SU-DHL-6 (cell line): Measurements from ENCODE around the gene PRICKLE2.

Experiments used
- H2AFZ ChIP-seq: fragments of 200-600 bp; sonication (generic); 2 replicates; pipeline ENCODE4 v1.6.1; 2014; ENCODE audit warnings: low read depth, mild to moderate bottlenecking, moderate library complexity, mixed read lengths, antibody characterized with exemption, low read length; ENCODE audit not compliant: severe bottlenecking
- H3F3A ChIP-seq: fragments of 200-600 bp; shearing (Covaris generic); 2 replicates; pipeline ENCODE4 v1.6.0; 2016; ENCODE audit warnings: antibody characterized with exemption, mild to moderate bottlenecking; ENCODE audit not compliant: insufficient read depth
- H3K27ac ChIP-seq: fragments of 200-600 bp; sonication (generic); 2 replicates; pipeline ENCODE4 v1.5.1; 2016; ENCODE audit warnings: low read depth, mild to moderate bottlenecking, low read length, moderate library complexity, mixed read lengths
- H3K27me3 ChIP-seq: fragments of 200-600 bp; sonication (generic), shearing (Covaris generic); 2 replicates; pipeline ENCODE4 v1.6.0; 2014; ENCODE audit warnings: mild to moderate bottlenecking, low read length
- H3K36me3 ChIP-seq: fragments of 200-600 bp; sonication (generic); 2 replicates; pipeline ENCODE4 v1.6.1; 2014; ENCODE audit warnings: mild to moderate bottlenecking, low read length, mixed read lengths
- H3K4me2 ChIP-seq: fragments of 300-600, 200-600 bp; shearing (Covaris generic), sonication (generic); 2 replicates; pipeline ENCODE4 v1.6.0; 2014; ENCODE audit warnings: low read length, low read depth, mild to moderate bottlenecking; ENCODE audit not compliant: poor library complexity, severe bottlenecking
- H3K4me3 ChIP-seq: fragments of 200-600 bp; sonication (generic); 2 replicates; pipeline ENCODE4 v1.5.1; 2014; ENCODE audit warnings: antibody characterized with exemption, low read length, mild to moderate bottlenecking, mixed read lengths; ENCODE audit not compliant: insufficient read depth, poor library complexity, severe bottlenecking
- H3K79me2 ChIP-seq: fragments of 200-600 bp; sonication (generic); 2 replicates; pipeline ENCODE4 v1.6.1; 2014; ENCODE audit warnings: mild to moderate bottlenecking, low read length, moderate library complexity; ENCODE audit not compliant: insufficient read depth
- H3K9ac ChIP-seq: fragments of 200-600 bp; sonication (generic); 2 replicates; pipeline ENCODE4 v1.7.0; 2014; ENCODE audit warnings: mild to moderate bottlenecking, low read length
- H3K9me2 ChIP-seq: fragments of 200-600 bp; sonication (generic); replicated peaks from 2 replicates; pipeline ENCODE4 v1.6.1; 2014; ENCODE audit warnings: low read length; ENCODE audit not compliant: insufficient read depth
- H3K9me3 ChIP-seq: fragments of 200-600 bp; sonication (generic); 2 replicates; pipeline ENCODE4 v1.6.1; 2014; ENCODE audit warnings: low read length, mixed read lengths; ENCODE audit not compliant: insufficient read depth
- H4K20me1 ChIP-seq: fragments of 200-600 bp; sonication (generic); 2 replicates; pipeline ENCODE4 v1.6.1; 2014; ENCODE audit warnings: low read depth, mild to moderate bottlenecking, antibody characterized with exemption, low read length, moderate library complexity, mixed read lengths
- EZH2phosphoT487 ChIP-seq: fragments of 200-600 bp; sonication (generic), shearing (Covaris generic); conservative IDR thresholded peaks from 2 replicates; pipeline ENCODE4 v1.6.1; 2018; ENCODE audit warnings: mild to moderate bottlenecking, antibody characterized with exemption, low read length, moderate library complexity, mixed read lengths
- TF ChIP-seq, protein P1 (sequence below): fragments of 200-600 bp; sonication (generic); IDR thresholded peaks from one replicate; pipeline ENCODE4 v1.5.1; 2017; ENCODE audit warnings: antibody characterized with exemption, mild to moderate bottlenecking, low read length, moderate library complexity; ENCODE audit not compliant: insufficient read depth, poor library complexity, severe bottlenecking

The PRICKLE2 gene

GRCh38 chr3:64271631-64272030 lies 46.4 kb upstream of the PRICKLE2 start:
- Histone ChIP-seq H3K79me2 (no peaks in the 10 kb centered on the region), H3K9me2 (no peaks in the 10 kb centered on the region), H2AFZ (no peak overlapping the region), H3K4me3 (no peak overlapping the region), H3K4me2 (no peak overlapping the region), H4K20me1 (no peaks in the 10 kb centered on the region), H3K9ac (no peak overlapping the region), H3K9me3 (no peaks in the 10 kb centered on the region), H3K27ac (no peak overlapping the region), H3F3A (no peaks in the 10 kb centered on the region), H3K27me3 (no peaks in the 10 kb centered on the region), H3K36me3 (no peaks in the 10 kb centered on the region)
- no peak for TF ChIP-seq EZH2phosphoT487
- TF ChIP-seq, protein P1, sequence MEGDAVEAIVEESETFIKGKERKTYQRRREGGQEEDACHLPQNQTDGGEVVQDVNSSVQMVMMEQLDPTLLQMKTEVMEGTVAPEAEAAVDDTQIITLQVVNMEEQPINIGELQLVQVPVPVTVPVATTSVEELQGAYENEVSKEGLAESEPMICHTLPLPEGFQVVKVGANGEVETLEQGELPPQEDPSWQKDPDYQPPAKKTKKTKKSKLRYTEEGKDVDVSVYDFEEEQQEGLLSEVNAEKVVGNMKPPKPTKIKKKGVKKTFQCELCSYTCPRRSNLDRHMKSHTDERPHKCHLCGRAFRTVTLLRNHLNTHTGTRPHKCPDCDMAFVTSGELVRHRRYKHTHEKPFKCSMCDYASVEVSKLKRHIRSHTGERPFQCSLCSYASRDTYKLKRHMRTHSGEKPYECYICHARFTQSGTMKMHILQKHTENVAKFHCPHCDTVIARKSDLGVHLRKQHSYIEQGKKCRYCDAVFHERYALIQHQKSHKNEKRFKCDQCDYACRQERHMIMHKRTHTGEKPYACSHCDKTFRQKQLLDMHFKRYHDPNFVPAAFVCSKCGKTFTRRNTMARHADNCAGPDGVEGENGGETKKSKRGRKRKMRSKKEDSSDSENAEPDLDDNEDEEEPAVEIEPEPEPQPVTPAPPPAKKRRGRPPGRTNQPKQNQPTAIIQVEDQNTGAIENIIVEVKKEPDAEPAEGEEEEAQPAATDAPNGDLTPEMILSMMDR: no peak

DNA sequence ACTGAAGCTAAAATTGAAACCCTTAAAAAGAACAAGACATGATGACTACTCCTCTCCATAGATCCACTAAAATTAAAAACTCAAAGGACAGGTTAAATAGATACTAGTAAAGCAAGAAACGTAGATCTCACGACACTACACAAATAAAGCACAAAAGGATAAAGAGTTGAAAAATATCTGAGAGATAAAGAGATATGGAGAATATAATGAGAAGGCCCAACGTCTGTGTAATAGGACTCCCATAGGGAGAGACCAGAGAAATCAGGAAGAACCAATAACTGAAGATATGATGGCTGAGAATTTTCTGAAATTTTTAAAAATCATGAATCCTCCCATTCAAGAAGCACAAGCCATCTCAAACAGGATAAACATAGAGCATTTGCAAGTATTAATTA lies 45.6 kb upstream of the PRICKLE2 start:
- no peak overlapping the region for H3K4me3 ChIP-seq
- H3K4me2 ChIP-seq: no peak overlapping the region
- no peak for TF ChIP-seq EZH2phosphoT487
- TF ChIP-seq, protein P1: no peak
- H3K9me2 ChIP-seq: no peaks in the 10 kb centered on the region
- no peaks in the 10 kb centered on the region for H3K9me3 ChIP-seq
- H3K79me2 ChIP-seq: no peaks in the 10 kb centered on the region
- H3F3A ChIP-seq: no peaks in the 10 kb centered on the region
- H4K20me1 ChIP-seq: no peaks in the 10 kb centered on the region
- H3K9ac ChIP-seq: no peak overlapping the region
- H3K27me3 ChIP-seq: no peaks in the 10 kb centered on the region
- H3K36me3 ChIP-seq: no peaks in the 10 kb centered on the region
- no peak overlapping the region for H2AFZ ChIP-seq
- no peak overlapping the region for H3K27ac ChIP-seq

- Histone ChIP-seq H3K79me2 (no peaks in the 10 kb centered on the region), H3K27me3 (no peaks in the 10 kb centered on the region), H4K20me1 (no peaks in the 10 kb centered on the region), H3F3A (no peaks in the 10 kb centered on the region), H3K4me2 (no peak overlapping the region), H3K4me3 (no peak overlapping the region), H2AFZ (no peak overlapping the region), H3K27ac (no peak overlapping the region), H3K9ac (no peak overlapping the region), H3K36me3 (no peaks in the 10 kb centered on the region), H3K9me2 (no peaks in the 10 kb centered on the region), H3K9me3 (no peaks in the 10 kb centered on the region)
- no peak for TF ChIP-seq EZH2phosphoT487
- TF ChIP-seq, protein P1: no peak
These were observed 45.0 kb upstream of the PRICKLE2 start for GRCh38 chr3:64270142-64270865.
